Mucosa of descending colon (tissue), 3 donors: Measurements from ENCODE around the gene KRTAP10-11. TPM values are rescaled to one million over a fixed set of nuclear protein-coding genes. Genes with fewer than 3 reads are reported as not detected.

Experiments used
- ATAC-seq: fragments of 200-7000 bp; cut with Tn5 transposase; one replicate; pipeline ENCODE4 v1.9.1; 2020; ENCODE audit warnings: mild to moderate bottlenecking, moderate library complexity
- DNase-seq, 3 donors: peaks; one replicate each; pipeline ENCODE4 v3.0.0-alpha.2; 2020
- H3K36me3 ChIP-seq: fragments of 200-600 bp; one replicate; pipeline ENCODE4 v1.8.0; 2021; ENCODE audit warnings: low read depth, mild to moderate bottlenecking
- H3K4me1 ChIP-seq: fragments of 200-600 bp; one replicate; pipeline ENCODE4 v1.8.0; 2021; ENCODE audit warnings: low read depth, mild to moderate bottlenecking
- H3K4me3 ChIP-seq: fragments of 200-600 bp; one replicate; pipeline ENCODE4 v1.8.0; 2021; ENCODE audit warnings: mild to moderate bottlenecking
- H3K9me3 ChIP-seq: fragments of 200-600 bp; one replicate; pipeline ENCODE4 v1.8.0; 2021; ENCODE audit warnings: mild to moderate bottlenecking
- CTCF ChIP-seq: fragments of 200-600 bp; IDR thresholded peaks from one replicate; pipeline ENCODE4 v1.8.0; 2022; ENCODE audit warnings: antibody characterized with exemption, mild to moderate bottlenecking
- intact Hi-C, 2 donors: fragments of 100-400 bp; cut with DNase I in 1 of 2; cut with micrococcal nuclease in 1 of 2; formaldehyde crosslinking; loops; one replicate each; pipeline versions ENCODE4 v1.11.0 to v1.11.1; 2022; cut with DNase I, micrococcal nuclease
- total RNA-seq, 3 donors: library from RNA; stranded (reverse); fragmentation: NEBNext Ultra II Directional in 2 of 3; extraction: Animal tissue kit (Norgen Biotek cat#: 25700) in 2 of 3; gene quantifications; one replicate each; pipeline versions ENCODE4 v1.2.1 to v1.2.4, GENCODE V29; 2021 to 2023
- donor health status: DM: no; HTN: no; CAD: no; lungs with moderate emphysema.
- donor health status: DM: no; HTN: no; CAD: no.
- donor health status: DM: no; HTN: yes; CAD: no.

The KRTAP10-11 gene
- total RNA-seq, 3 donors from 2014 or later: not detected

GRCh38 chr21:44614961-44615391 is 31.2 kb upstream of the KRTAP10-11 start:
- TF ChIP-seq CTCF: no peak
- no peak overlapping the region for H3K4me3 ChIP-seq
- peaks cover 4% of the 10 kb centered on the region for H3K4me1 ChIP-seq
- peaks cover 13% of the 10 kb centered on the region for H3K9me3 ChIP-seq
- ATAC-seq (no peak), DNase-seq (peak in 1 of 3 donors; percentile 34)
- intact Hi-C loops: no loop called here
- H3K36me3 ChIP-seq: no peaks in the 10 kb centered on the region

- no peak for TF ChIP-seq CTCF
- no peak for ATAC-seq
- Histone ChIP-seq H3K36me3 (no peaks in the 10 kb centered on the region), H3K9me3 (peaks cover 10% of the 10 kb centered on the region), H3K4me1 (peaks cover 4% of the 10 kb centered on the region), H3K4me3 (no peak overlapping the region)
- no peak for DNase-seq
- intact Hi-C loops: no loop called here
Measured at GRCh38 chr21:44615466-44615865, 30.7 kb upstream of the KRTAP10-11 start.

- intact Hi-C loops: no loop called here
- ATAC-seq: no peak
Measured at GRCh38 chr21:44615911-44616590, 30.2 kb upstream of the KRTAP10-11 start.

GRCh38 chr21:44616591-44616926 is 29.7 kb upstream of the KRTAP10-11 start:
- ATAC-seq: no peak
- Histone ChIP-seq H3K36me3 (no peaks in the 10 kb centered on the region), H3K9me3 (peaks cover 6% of the 10 kb centered on the region), H3K4me1 (peaks cover 4% of the 10 kb centered on the region), H3K4me3 (no peak overlapping the region)
- intact Hi-C loops: no loop called here
- peak in 1 of 3 donors; percentile 37 for DNase-seq
- no peak for TF ChIP-seq CTCF

More at GRCh38 chr21:44615911-44616590, 30.2 kb upstream of the KRTAP10-11 start:
- H3K4me1 ChIP-seq: peaks cover 4% of the 10 kb centered on the region
- peaks cover 7% of the 10 kb centered on the region for H3K9me3 ChIP-seq
- H3K36me3 ChIP-seq: no peaks in the 10 kb centered on the region
- peak in 1 of 3 donors; percentile 52 for DNase-seq
- no peak for TF ChIP-seq CTCF
- no peak overlapping the region for H3K4me3 ChIP-seq

- Histone ChIP-seq H3K9me3 (peaks cover 5% of the 10 kb centered on the region), H3K36me3 (no peaks in the 10 kb centered on the region), H3K4me3 (no peak overlapping the region), H3K4me1 (peaks cover 4% of the 10 kb centered on the region)
- no peak for TF ChIP-seq CTCF
- intact Hi-C loops: no loop called here
- peak in 1 of 3 donors; percentile 30 for DNase-seq
- no peak for ATAC-seq
Measured at GRCh38 chr21:44617071-44617501, 29.1 kb upstream of the KRTAP10-11 start.
